NCI-H748 (cell line): ENCODE results near the gene MPZL1.
A peak's percentile ranks its signal among the peaks of the same experiment; 100 is the strongest.

Experiments
- DNase-seq: peaks from one replicate; lab custom pipeline; 2025; ENCODE audit not compliant: unreplicated experiment; lab: John Stamatoyannopoulos, UW

The MPZL1 gene

GRCh38 chr1:167775178-167775577 is 53.4 kb downstream of the MPZL1 start:
- DNase-seq = no peak

- no peak for DNase-seq
Observed at GRCh38 chr1:167776151-167776550, 54.4 kb downstream of the MPZL1 start.

GRCh38 chr1:167776616-167777268 is 55.0 kb downstream of the MPZL1 start:
- no peak for DNase-seq

DNA sequence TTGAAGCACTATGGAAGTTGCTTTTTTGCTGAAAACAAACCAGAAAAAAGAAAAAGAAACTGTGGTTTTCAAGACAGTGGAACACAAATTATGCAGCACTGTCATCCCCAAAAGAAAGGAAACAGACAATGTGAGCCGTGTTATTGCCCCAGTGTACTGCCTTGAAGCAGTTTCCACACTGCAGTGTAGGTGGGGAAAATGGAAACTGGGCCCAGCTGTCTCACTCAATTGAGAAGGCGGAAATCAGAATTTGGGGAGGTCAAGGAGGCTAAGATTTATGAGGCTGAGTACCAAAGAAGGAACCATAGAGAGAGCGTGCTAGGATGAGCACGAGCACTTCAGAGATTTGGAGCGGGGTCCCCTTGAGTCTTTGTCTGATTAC is 55.5 kb downstream of the MPZL1 start:
- no peak for DNase-seq

DNA sequence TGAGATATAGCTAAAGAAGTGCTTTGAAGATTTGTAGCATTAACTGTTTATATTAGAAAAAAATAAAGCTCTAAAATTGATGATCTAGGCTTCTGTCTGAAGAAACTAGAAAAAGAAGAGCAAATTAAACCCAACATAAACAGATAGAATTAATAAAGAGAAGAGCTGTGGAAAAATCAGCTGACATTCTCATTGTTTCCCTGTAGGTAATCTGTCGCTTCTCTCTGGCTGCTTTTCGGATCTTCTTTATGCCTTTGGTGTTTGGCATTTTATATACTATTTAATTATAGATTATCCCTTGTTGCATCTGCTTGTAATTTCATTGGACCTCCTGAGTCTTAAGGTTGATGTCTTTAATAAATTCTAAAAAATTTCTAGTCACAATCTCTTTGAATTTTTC is 59.8 kb downstream of the MPZL1 start:
- DNase-seq = no peak

- DNase-seq = no peak
Observed at GRCh38 chr1:167782946-167783345, 61.2 kb downstream of the MPZL1 start.

DNA sequence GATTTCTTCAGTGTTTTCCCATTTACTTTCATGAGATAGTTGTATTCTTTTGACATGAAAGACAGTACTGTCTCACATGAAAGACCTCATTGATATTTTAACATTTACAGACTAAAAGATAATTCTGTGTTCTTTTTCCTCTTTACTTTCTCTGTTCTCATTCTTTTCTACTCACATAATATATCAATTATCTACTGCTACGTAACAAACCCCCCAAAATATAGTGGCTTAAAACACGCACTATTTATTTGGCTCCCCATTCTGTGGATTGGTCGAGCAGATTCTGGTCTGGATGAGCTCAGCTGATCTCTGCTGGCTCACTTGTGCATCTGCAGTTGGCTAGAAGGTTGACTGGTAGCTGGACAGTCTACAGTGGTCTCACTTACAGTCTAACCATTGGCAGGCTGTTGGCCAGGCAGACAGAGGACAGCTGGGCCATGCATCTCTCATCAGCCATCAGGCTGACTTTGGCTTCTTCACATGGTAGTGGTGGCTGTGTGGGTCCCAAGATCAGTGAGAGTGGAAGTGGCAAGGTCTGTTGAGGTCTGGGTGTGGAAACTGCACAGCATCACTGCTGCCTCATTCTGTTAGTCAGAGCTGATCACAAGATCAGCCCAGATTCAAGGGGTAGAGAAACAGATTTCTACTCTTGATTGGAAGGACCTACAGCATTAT is 63.2 kb downstream of the MPZL1 start:
- DNase-seq = no peak

GRCh38 chr1:167786502-167786901 is 64.7 kb downstream of the MPZL1 start:
- no peak for DNase-seq

DNA sequence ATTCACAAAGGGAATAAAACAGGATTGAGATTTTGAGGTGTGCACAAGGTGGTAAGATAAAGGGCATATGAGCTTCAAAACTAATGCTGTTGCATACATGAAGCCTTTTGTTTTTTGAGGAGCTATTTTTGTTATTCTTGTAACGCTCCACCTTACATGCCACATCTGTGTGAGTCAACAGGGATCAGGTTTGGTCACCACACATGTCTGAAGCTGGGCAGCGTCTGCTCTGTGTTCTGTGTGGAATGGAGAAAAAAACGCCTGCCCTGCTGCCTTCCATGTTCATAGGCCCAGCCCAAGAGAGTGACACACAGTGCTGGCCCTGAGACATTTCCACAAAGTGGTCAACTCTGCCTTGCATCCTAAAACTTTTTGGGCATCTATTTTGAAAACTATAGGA is 67.7 kb downstream of the MPZL1 start:
- no peak for DNase-seq

DNA sequence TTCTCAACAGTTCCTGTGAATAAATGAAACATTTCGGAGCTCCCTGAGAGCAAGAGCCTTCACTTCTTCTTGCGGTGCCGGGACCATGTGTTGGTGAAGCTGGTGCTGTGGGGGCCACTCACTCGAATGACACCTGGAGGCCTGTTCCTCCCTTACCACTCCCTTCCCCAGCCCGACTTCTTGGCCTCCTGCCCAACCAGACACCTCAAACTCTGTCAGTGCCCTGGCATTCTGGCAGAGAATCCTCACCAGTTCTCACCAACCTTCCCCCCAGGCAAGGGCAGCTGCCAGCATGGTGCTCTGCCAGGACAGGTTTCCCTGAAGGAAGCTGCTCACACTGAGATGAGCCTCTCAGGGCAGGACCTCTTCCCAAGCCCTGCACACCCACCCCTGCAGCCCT is 68.3 kb downstream of the MPZL1 start:
- no peak for DNase-seq

DNA sequence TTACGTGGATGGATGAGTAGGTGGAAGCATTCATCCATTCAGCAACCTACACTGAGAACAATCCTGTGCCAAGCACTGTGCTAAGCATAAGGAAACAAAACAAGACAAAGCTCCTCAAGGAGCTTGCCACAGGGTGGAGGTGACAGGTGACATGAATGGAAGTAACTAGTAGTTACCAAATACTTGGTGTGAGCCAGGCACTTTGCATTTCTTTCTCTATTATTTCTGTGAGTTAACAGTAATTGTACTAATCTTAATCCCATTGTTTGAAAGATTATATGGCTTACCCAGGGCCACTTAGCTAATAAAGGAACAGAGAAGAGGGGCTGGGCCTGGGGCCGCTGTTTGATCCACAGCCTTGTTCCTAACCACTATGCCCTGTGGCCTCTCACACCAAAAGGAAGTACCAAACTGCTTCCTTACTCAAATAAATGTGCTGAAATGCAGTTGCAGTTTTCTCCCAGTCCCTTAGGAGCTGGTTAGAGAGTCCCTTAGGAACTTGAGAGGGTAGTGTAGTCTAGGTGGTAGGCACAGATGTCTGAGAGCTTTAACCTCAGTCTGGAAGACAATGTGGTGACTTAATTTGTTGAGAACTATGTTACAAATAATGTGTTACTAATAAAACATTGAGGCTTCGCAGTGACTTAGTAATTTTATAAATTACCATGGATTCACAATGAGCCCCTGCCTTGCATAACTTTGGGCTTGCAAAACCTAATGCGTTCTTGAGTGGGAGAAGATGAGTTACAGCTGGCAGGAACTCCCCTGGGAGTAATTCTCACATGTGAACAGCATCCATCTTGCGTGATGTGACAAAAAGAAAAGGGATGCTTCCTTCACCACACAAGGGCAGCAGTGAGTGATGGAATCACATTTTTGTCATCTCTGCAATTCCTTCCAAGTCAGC is 69.8 kb downstream of the MPZL1 start:
- DNase-seq = no peak

GRCh38 chr1:167792188-167792565 is 70.4 kb downstream of the MPZL1 start:
- no peak for DNase-seq

DNA sequence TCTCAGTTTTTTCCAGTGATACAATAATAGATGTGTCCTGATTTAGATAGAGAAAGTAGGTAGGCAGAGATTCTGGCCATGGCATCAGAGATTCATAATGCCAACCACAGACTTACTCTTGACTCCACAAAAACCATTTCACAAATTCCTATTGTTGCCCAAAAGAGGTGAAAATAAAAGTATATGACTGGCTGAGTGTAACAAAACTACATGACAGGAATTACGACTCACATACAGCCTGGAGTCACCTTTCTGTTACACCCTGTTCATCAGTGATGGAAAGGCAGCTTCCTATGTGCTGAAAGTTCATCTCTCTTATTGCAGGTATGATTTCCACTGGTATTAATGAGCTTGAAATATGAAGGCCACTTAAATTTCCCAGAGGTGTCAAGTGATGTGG is 72.3 kb downstream of the MPZL1 start:
- no peak for DNase-seq

DNA sequence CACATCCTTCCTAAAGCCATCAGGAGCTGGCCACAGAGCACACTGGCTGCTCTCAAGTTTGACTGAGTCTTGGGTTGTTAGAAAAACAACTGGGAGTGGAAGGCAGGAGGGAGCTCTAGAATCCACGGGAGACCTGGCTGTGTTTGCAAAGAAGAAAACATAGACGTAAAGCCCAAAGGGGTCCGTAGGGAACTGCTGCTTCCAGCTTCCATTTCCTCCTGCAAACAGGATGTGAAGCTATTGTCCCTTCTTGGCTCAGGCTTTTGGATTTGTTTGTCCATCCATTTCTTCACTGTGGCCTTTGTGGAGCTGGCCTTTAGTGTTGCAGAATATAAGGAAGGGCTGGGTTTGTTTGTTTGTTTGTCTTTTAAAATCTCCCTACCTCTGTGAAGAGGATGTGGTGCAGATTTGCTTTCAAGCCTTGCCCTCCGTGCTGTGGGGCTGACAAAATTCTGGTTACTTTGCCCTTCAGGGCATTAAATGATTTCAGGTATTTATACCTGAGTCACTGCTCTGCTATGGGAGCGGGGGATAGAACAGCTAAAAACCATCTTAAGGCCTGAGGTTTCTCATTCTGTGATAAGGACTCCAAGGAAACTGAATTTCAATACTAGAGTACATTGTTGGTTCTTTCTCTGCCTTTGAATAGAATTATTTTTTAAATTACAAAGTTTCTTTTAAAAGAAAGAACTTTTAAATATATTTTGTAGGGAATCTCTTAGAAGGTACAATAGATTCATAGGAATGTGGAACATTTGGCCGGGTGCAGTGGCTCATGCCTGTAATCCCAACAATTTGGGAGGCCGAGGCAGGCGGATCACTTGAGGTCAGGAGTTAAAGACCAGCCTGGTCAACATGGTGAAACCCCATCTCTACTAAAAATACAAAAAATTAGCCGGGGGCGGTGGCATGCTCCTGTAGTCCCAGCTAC is 74.3 kb downstream of the MPZL1 start:
- peak; percentile 72 for DNase-seq

GRCh38 chr1:167797015-167797414 is 75.2 kb downstream of the MPZL1 start:
- DNase-seq = no peak

- no peak for DNase-seq
Observed at GRCh38 chr1:167798952-167799351, 77.2 kb downstream of the MPZL1 start.

GRCh38 chr1:167799747-167800146 is 78.0 kb downstream of the MPZL1 start:
- no peak for DNase-seq

- DNase-seq = no peak
Observed at GRCh38 chr1:167800251-167800650, 78.5 kb downstream of the MPZL1 start.

GRCh38 chr1:167802235-167802634 is 80.5 kb downstream of the MPZL1 start:
- DNase-seq = no peak

DNA sequence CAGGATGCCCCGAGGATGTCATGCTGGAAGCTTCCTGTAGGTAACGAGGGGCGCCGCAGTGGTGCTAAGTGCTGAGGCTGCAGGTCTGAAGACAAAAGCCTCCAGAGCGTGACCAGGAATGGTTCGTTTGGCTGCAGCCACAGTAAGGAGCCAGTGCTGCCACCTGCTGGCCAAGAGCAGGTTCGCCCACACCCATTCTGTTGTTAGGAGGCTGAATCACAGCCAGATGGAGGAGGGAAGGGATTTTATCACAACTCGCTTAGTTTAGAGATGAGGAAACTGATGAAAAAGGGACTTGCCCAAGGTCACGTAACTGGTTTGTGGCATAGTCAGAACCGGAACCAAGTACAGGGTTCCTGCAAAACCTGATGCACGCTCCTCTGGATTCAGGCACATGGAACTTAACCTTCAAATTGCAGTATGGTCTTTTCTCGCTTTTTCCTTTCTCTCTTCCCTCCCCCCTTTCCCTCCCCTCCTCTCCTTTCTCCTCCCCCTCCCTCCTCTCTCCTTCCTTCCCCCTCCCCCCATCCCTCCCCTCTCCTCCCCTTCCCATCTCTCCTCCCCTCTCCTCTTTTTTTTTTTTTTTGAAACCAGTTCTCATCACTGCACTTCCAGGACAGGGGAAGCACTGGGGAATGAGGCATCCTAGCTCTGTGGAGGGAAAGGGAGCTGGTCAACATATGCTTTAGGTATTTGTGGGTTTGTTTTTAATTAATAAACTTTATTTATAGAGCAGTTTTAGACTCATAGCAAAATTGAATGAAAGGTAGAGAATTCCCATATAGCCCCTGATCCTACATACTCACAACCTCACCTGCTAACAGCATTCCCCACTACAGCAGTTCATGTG is 81.8 kb downstream of the MPZL1 start:
- DNase-seq = peak; percentile 95
